Erythroblast (primary cell): Measurements from ENCODE around the gene SLC9A3.

Experiments
- GATA1 ChIP-seq: IDR thresholded peaks from 2 replicates; pipeline ENCODE4 v1.6.1; 2011; ENCODE audit warnings: low read depth, mild to moderate bottlenecking, control low read depth, low read length, moderate library complexity
- POLR2A ChIP-seq: IDR thresholded peaks from 2 replicates; pipeline ENCODE4 v1.6.1; 2011; ENCODE audit warnings: mild to moderate bottlenecking, low read length

GRCh38 chr5:524234-524972 is at the start of gene SLC9A3:
- TF ChIP-seq POLR2A (no peak), GATA1 (no peak)
